Measurements from ENCODE around the gene CYP2W1.
"Not testable (repeated sequence)": the region's sequence is repeated elsewhere in the genome, so short reads cannot be mapped to it uniquely, and the experiment has no call there.

Gene CYP2W1

DNA sequence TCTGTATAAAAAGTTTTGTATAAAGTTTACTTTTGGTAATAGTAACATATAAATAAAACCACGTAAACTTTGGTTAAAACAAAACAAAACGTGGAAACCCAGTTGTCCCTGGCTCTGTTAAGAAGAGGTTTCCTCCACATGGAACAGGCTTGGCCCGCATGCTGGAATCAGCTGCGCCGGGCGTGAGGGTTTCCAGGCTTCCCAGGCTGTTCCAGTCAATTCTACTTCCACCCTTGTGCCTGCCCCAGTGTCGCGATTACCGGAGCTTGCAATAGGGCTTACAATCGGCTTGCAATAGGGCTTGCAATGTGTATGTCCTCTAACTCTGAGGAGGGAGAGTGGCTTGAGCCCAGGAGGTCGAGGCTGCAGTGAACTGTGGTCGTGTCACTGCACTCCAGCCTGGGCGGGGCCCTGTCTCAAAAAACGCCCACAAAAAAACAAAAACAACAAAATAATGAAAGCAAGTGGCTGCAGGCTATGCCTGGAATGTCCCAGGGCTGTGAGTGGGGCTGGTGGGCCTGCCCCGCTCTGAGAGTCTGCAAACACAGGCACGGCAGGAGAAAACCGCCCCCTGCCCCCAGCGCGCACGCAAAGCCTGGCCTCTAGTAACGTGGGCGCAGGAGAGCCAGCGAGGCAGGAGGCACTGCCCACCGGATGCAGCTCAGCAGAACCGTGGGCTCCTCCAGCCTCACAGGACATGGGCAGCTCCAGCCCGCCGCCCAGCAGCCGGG is 16.3 kb downstream of the CYP2W1 start:
- H3K4me3 ChIP-seq (ENCODE audit: low read depth, low read length), result no peak overlapping the region
- TF ChIP-seq, protein P1, sequence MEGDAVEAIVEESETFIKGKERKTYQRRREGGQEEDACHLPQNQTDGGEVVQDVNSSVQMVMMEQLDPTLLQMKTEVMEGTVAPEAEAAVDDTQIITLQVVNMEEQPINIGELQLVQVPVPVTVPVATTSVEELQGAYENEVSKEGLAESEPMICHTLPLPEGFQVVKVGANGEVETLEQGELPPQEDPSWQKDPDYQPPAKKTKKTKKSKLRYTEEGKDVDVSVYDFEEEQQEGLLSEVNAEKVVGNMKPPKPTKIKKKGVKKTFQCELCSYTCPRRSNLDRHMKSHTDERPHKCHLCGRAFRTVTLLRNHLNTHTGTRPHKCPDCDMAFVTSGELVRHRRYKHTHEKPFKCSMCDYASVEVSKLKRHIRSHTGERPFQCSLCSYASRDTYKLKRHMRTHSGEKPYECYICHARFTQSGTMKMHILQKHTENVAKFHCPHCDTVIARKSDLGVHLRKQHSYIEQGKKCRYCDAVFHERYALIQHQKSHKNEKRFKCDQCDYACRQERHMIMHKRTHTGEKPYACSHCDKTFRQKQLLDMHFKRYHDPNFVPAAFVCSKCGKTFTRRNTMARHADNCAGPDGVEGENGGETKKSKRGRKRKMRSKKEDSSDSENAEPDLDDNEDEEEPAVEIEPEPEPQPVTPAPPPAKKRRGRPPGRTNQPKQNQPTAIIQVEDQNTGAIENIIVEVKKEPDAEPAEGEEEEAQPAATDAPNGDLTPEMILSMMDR (IDR thresholded peaks at IDR 0.05; ENCODE audit: low read depth, low read length, missing control alignments), result no peak
- in situ Hi-C loops (cut with HindIII; ENCODE audit: low sequenced_read_pairs), result loop anchor here (25.0 kb wide), 1 partner anchor 163 kb away; the partner anchor contains the start of gene ZFAND2A
- DNase-seq (ENCODE audit: low read depth), result no peak

DNA sequence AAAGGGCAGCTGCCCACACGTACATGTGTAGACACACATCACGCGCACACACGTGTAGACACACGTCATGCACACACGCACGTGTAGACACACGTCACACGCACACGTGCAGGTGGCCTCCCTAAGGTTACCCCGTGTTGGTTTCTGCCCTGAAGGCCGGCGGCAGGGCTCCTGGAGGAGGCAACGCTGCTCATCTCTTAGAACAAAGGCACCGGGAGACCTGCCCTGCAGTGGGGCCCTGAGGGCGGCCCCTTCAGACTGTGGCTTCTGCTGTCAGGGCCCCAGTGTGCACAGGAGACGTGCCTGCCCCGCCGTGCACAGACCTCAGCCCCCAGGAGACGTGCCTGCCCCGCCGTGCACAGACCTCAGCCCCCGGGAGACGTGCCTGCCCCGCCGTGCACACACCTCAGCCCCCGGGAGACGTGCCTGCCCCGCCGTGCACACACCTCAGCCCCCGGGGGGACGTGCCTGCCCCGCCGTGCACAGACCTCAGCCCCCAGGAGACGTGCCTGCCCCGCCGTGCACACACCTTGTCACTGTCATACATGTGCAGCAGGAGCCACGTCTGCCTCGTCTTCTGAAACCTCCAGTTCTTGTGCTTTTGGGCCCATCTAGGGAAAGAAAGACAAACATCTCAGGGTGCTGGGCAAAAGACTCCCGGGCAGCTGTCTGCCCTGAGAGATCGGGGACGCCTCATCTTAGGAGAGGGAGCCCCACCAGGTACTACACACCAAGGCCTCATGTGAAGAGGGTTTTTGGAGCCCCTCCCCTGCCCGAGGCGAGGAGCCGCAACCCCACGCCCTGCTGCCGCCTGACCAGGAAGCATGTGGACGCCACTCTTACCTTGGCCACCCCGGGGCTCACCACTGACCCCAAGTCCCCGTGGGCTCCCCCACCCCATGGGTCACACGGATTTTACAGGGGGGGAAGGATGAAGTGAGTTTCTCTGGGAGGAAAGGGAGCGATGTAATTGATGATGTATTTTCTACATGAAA is 17.3 kb downstream of the CYP2W1 start:
- no peak for DNase-seq (ENCODE audit: low read depth)
- in situ Hi-C loops (cut with HindIII; ENCODE audit: low sequenced_read_pairs), result loop anchor here (25.0 kb wide), 1 partner anchor 162 kb away; the partner anchor contains the start of gene ZFAND2A
- TF ChIP-seq, protein P1 (IDR thresholded peaks at IDR 0.05; ENCODE audit: low read depth, low read length, missing control alignments), result no peak
- no peak overlapping the region for H3K4me3 ChIP-seq (ENCODE audit: low read depth, low read length)

DNA sequence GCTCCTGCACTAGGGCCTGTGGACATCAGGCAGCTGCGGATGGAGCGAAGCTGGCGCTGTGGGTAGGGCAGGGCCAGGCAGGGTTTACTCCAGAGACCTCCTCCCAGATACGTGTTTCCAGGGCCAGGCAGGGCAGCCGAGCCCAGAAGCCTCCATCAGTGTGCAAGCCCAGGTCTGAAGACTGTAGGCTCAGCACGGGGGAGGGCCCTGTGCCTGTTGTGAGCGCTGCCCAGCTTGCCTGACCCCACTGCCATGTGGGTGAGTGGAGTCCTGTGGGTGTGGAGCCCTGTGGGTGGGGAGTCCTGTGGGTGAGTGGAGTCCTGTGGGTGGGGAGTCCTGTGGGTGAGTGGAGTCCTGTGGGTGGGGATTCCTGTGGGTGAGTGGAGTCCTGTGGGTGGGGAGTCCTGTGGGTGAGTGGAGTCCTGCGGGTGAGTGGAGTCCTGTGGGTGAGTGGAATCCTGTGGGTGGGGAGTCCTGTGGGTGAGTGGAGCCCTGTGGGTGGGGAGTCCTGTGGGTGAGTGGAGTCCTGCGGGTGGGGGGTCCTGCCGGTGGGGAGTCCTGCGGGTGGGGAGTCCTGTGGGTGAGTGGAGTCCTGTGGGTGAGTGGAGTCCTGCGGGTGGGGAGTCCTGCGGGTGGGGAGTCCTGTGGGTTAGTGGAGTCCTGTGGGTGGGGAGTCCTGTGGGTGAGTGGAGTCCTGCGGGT is 18.2 kb downstream of the CYP2W1 start:
- DNase-seq (ENCODE audit: low read depth); in situ Hi-C loops (cut with HindIII; ENCODE audit: low sequenced_read_pairs); H3K4me3 ChIP-seq (ENCODE audit: low read depth, low read length): not testable (repeated sequence)

DNA sequence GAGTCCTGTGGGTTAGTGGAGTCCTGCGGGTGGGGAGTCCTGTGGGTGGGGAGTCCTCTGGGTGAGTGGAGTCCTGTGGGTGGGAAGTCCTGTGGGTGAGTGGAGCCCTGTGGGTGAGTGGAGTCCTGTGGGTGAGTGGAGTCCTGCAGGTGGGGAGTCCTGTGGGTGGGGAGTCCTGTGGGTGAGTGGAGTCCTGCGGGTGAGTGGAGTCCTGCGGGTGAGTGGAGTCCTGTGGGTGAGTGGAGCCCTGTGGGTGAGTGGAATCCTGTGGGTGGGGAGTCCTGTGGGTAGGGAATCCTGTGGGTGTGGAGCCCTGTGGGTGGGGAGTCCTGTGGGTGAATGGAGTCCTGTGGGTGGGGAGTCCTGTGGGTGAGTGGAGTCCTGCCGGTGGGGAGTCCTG is 19.0 kb downstream of the CYP2W1 start:
- DNase-seq (ENCODE audit: low read depth); in situ Hi-C loops (cut with HindIII; ENCODE audit: low sequenced_read_pairs); H3K4me3 ChIP-seq (ENCODE audit: low read depth, low read length): not testable (repeated sequence)

DNA sequence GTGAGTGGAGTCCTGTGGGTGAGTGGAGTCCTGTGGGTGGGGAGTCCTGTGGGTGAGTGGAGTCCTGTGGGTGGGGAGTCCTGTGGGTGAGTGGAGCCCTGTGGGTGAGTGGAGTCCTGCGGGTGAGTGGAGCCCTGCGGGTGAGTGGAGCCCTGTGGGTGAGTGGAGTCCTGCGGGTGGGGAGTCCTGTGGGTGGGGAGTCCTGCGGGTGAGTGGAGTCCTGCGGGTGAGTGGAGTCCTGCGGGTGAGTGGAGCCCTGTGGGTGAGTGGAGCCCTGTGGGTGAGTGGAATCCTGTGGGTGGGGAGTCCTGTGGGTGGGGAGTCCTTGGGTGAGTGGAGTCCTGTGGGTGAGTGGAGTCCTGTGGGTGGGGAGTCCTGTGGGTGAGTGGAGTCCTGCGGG is 19.5 kb downstream of the CYP2W1 start:
- in situ Hi-C loops (cut with HindIII; ENCODE audit: low sequenced_read_pairs); H3K4me3 ChIP-seq (ENCODE audit: low read depth, low read length); DNase-seq (ENCODE audit: low read depth): not testable (repeated sequence)

DNA sequence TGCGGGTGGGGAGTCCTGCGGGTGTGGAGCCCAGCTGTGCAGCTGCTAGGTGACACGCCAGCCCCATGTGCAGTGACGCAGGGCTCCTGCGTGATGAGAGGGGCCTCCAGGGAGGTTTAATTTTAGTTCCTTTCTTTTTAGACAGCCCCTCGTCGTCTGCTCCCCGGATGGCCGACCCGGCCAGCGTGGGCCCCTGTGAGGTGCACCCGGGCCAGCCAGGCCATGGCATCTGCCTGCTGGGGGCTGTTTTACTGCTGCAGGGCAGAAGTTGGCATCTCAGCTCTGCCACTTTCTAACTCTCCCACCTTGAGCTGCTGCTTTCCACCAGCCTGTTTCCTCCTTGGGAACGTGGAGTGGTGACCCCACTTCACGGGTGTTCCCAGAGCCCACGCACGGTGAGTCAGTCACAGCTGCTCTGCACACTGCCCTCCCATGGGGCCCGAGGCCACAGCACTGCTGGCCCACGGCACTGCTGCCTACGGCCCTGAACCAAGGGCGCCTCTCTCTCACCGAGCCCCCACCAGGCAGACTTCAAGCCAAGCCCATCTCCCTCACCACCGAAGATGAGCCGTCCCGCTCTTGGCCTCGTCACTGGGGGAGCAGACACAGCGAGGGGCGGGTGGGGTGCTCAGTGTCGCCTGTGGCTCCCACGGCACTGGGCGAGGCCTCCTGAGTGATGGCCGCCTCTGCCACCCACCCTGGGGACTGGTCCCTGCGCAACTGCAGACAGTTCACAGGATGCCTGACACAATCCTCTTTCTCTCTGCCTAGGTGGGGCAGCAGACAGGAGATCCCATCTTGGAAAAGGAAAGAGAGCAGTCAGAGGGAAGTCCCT is 21.3 kb downstream of the CYP2W1 start:
- H3K4me3 ChIP-seq (ENCODE audit: low read depth, low read length), result no peak overlapping the region
- TF ChIP-seq, protein P1 (IDR thresholded peaks at IDR 0.05; ENCODE audit: low read depth, low read length, missing control alignments), result no peak
- in situ Hi-C loops (cut with HindIII; ENCODE audit: low sequenced_read_pairs), result no loop called here
- DNase-seq (ENCODE audit: low read depth), result no peak

DNA sequence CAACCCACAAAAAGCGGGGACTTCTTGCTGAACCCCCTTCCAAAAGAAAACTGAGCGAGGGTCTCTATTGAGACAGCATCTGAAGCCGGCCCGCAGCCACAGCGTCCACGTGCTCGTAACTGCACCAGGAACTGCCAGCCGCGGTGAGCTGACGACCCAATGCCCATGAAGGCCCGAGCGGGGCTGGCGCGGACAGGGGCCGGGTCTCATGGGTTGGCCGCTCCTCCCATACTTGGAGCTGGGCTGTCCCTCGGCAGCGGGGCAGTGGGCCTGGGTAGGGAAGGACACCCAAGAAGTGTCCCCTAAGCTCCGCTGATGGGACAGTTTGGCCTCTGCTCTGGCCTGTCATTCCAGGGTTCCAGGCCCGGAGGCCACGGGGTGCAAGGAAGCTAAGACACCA is 22.3 kb downstream of the CYP2W1 start:
- H3K4me3 ChIP-seq (ENCODE audit: low read depth, low read length), result no peak overlapping the region
- no peak for DNase-seq (ENCODE audit: low read depth)
- in situ Hi-C loops (cut with HindIII; ENCODE audit: low sequenced_read_pairs), result no loop called here
- TF ChIP-seq, protein P1 (IDR thresholded peaks at IDR 0.05; ENCODE audit: low read depth, low read length, missing control alignments), result no peak

Measured in astrocyte of the cerebellum (primary cell).